Measurements from ENCODE around the gene AKR1C8.

AKR1C8 gene

GRCh38 chr10:5106553-5106952 is 78.4 kb downstream of the AKR1C8 start:
- DNase-seq: no peak

GRCh38 chr10:5105626-5106025 is 79.3 kb downstream of the AKR1C8 start:
- DNase-seq: no peak
